ENCODE results near the gene C14orf132.
"Not testable (repeated sequence)": the region's sequence is repeated elsewhere in the genome, so short reads cannot be mapped to it uniquely, and the experiment has no call there.

The C14orf132 gene

DNA sequence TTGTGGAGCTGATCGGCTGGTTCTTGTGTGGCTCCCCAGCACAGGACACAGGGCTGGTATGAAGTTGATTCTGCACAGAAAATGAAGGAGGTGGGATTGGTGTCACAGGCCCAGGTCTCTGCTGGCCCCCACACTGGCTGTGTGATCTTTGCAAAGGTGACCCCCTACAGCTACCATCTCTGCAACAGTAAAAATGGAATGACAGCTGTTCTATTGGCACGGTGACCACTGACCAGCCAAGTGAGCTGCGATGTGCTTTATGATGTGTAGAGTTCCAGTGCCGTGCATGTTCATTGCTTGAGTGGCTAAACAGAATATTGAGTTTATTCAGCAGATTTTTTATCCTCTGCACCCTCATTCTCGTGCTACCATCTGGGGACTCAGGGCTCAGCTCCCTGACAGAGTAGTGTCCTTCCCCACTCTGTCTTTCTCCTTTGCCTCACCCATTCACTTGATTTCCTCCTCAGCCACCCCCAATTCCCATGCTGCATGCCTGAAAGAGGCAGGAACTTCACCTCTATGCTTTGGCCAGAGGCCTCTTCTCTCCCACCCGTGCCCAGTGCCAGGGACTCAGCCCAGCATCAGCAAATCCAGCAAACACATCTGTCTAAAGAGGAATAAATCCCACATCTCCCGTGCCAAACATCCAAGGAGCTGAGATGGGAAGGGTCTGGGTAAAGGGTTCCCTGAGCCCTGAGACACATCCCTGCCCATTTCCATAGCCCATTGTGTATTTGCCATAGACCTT is 21.2 kb downstream of the C14orf132 start:
- DNase-seq, result no peak

DNA sequence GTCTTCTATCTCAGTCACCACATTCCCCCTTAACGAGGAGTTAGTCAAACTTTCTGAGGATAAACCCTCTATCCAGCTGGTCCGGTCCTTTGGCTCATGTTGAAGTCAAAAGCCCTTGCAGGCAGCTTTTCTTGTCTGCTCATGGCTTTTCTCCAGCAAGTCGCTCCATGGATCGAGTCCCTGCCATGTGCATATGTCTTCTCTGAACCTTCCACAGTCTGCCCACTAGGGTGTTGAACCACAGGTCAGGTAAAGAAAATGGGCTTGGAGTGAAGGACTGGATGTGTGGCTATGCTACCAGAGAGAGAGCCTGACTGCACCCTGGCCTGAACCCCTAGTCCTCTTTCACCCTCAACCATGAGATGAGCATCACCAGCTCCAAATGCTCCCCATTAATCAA is 22.8 kb downstream of the C14orf132 start:
- no peak for DNase-seq

DNA sequence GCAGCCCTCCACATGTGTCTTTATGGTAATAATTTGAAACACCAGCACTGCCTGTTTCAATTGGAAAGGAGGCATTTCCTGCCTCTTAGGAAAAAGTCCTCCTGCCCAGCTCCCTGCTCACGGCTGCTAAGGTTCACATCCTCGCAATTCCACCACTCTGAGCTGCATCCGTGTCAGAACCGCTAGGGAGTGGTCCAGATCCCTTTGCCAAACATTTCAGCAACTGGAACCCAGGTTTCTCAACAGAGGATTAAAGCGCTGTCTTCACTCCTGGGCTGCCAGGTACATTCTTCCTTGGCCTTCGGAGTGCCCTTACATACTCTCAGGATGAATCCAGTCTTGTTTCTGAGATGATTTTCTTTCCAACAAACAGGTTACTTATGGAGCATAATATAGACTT is 23.3 kb downstream of the C14orf132 start:
- no peak for DNase-seq

DNA sequence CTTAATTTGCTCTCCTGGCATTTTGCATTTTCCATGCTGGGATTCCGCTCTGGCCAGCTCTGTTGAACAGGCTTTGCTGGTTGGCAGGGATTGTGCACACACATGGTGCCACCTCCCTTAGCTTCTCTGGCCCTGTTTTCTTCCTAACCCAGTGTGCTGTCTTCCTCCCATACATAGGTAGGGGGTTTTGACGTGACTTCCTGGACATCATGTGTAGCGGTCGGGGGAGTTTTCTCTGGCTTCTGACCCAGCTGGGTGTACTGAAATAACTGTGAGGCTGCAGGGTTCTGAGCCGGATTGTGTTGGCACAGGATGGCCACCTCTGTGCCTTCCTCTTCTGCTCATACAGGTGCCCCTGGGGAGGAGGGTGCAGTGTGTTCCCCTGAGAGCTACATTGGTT is 25.7 kb downstream of the C14orf132 start:
- no peak for DNase-seq

DNA sequence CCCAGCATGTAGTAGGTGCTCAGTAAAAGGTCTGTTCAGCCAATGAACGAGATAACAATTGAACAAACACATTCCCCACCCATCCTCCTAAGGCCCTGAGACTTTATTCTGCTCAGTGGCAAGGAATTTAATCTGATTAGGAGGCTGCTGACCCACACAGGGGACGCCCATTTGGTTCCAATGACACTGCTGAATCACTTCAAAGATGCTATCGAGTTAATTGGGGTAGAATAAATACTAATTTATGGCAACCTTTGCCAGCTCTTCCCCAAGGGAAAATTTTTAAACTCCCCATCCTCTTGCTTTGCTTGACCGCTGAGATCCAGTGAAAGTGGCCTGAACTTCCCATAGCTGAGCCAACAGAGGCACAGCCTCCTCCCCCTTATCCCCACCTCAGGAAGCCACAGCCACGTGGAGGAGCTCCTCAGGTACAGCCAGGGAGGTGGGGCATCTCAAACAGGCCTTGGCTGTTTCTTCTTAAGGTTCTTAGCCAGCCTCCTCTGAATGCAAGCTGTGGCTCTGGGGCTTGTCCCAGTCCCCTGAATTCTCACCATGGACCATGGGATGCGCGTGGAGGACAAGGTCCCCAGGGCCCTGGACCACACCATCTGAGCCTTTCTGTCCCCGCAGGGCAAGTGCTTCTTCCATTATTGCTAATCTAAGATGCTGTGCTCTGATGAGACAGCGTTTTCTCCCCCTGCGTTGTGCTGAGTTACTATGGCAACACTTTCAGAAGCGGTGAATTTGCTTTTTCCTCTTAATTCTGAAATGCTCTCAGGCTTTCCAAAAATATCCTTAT is 26.7 kb downstream of the C14orf132 start:
- DNase-seq, result no peak

DNA sequence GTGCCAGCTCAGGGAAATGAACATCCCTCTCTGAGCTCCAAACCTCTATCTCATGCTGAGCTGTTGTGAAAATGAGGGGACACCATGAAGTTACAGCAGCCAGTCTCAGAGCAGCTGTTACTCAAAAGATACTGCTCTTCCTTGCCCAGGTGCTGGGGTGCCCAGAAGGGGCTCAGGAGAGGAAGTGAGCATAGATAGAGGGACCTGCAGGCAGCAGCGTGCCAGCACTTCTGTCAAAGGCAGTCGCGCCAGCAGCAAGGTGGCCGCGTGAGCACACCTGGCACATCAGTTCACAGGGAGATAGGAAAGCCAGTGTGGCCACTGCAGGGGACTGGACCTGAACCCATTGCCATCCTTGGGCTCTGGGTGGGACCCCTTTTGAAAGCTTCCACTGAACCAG is 27.8 kb downstream of the C14orf132 start:
- no peak for DNase-seq

DNA sequence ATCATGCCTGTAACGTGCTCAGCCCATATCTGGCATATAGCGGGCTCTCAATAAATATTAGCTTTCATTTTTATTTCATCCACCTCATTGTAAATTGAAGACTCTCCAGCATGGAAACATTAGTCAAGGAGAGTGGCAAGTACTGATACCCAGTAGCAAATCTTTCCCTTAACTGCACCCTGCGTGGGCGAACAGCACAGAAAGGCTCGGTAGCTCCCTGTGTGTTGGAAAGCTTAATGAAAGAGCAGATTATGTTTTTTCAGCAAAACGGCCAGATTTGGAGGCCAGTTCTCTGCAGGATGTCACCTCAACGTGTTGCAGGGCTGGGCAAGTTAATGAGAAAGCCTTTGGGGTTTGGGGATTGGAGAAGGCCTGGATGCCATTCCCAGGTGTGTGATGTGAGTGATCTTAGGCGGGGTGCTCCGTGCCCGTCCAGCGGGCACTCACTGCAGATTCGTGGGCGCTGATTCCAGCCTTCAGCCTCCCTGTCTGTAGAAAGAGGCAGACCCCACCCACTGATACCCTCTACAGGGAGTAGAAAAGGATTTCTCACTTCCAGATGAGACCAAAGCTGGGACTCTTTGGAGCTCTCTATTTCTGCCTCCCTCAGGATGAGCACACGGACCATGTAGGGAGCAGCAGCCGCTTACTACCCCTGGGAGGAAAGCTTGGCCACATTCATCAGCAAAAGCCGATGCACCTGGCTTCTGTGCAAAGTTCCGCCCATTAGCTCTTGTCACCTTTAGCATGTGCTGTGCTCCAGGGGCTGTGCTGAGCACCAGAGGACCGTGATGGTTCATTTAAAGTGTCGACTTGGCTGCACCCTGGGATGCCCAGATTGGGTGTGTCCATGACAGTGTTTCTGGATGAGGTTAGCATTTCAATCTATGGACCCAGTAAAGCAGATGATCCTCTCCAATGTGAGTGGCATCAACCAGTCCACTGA is 29.1 kb downstream of the C14orf132 start:
- DNase-seq, result no peak

DNA sequence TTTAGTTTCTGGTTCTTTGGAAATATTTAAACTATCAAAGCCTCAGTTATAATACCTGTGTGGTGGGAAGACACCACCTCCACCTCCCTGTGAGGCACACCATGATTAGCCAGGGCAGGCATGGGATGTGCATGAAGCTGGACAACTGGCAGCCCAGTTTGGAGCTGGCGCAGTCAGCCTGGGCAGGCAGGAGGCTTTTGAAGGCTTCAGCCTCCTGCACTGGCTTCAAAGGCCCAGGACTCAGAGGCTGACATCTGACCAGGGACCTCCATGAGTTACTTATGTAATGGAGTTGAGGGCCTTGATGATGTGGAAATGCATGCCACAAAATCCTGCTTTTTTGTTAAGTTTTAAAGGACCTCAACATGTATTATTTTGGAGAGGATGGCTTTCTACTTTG is 30.3 kb downstream of the C14orf132 start:
- no peak for DNase-seq

DNA sequence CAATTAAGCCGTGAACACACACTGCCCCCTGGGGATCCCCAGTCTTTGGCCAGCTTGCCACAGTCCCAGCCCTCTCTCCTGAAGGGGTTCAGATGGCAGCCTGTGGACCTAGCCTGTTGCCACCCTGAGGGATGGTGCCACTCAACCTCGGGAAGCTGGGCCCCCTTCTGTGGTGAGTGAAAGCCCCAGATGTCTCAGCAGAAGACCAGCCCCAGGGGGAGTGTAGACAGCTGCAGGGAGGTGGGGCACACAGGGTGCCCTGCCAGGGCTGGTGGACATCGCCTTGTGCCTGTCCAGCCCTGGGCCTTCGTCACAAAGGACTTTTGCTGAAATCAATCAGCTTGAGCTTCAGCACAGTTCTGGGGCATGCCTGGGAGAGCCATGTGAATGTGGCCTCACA is 32.4 kb downstream of the C14orf132 start:
- DNase-seq, result no peak

DNA sequence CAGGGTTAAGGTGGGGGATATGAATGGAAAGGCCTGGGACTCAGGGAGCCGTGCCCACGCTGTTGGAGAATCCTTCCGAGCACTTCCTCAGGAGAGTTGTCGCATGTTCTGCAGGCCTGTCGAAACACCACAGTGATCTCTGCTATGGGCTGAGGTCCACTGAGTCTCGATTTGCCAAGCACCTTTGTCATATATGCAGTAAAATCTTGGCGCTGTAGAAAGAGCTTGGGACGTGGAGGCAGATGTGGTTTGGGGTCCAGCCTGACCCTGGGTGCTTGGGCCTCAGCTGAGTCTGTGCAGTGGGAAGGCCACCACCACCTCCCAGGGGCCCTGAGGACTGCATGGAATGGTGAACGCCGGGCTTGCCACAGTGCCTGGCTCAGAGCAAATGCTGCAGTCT is 32.9 kb downstream of the C14orf132 start:
- no peak for DNase-seq

DNA sequence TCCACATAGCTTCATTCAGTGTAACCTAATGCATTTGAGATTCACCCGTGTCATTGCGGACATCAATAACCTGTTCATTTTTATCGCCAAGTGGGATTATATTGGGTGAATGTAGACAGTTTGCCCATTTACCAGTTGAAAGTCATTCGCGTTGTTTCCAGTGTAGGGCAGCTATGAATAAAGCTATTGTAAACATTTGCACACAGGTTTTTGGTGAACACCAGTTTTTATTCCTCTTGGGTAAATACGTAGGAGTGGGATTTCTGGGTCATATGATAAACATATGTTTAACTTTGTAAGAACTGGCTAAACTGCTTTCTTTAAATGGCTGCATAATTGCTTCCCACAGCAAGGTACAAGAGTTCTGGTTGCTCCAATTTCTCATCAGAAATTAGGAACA is 33.6 kb downstream of the C14orf132 start:
- DNase-seq, result no peak

DNA sequence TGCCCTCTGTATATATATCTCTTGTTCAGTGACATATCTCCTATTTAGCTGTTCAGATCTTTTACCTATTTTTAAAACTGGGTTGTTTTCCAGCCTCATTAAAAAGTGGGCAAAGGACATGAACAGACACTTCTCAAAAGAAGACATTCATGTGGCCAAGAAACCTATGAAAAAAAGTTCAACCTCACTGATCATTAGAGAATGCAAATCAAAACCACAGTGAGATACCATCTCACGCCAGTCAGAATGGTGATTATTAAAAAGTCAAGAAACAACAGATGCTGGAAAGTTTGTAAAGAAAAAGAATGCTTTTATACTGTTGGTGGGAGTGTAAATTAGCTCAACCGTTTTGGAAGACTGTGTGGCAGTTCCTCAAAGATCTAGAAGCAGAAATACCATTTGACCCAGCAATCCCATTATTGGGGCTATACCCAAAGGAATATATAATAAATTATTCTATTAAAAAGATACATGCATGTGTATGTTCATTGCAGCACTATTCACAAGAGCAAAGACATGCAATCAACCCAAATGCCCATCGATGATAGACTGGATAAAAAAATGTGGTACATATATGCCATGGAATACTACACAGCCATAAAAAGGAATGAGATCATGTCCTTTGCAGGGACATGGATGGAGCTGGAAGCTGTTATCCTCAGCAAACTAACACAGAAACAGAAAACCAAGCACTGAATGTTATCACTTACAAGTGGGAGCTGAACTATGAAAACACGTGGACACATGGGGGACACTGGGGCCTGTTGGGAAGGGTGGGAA is 34.3 kb downstream of the C14orf132 start:
- not testable (repeated sequence) for DNase-seq

DNA sequence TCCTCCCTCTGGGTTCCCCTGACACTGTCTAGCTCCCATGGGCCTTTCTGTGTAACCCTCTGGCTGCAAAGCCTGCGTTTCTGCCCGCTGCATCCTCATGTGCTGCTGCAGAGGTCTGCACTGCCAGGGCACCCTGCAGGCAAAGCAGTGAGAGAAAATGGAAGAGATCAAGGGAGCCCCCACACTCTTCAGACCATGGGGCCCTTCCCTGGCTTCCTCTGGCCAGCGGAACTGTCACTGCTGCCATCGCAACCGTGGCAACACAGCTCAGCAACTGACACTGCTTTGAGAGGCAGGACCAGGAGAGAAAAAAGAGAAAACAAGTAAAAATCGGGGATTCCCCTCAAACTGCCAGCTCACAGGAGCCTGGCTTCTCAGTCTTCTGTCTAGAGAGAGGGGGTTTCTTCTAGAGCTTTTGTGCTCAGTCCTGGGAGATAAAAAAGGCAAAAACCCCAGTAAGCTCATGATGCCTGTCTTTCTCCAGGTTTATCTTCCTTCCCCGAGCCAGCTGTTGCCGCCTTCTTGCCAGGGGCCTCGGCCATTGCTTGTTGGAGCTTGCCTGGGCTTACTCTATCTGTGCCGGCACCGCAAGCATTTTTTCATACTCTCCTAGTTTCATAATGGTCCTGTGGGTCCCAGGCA is 38.9 kb downstream of the C14orf132 start:
- no peak for DNase-seq

DNA sequence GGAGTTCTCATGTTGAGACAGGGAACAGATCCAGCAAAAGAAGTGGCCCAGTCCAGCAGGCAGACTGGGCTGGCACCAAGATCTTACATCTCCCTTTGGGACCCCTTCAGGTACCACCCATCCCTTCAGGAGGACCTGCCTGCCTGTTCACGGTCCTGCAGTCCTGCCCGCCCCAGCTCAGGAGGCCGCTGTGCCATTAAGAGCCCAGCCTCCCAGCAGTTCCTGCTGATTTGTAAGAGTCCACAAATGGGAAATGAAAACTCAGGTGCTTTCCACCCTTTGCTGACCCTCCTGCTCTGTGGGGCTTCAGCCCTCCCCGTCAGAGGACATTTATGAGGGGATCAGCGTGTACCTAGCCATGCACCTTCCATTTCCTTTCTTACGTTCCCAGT is 39.5 kb downstream of the C14orf132 start:
- DNase-seq, result no peak

DNA sequence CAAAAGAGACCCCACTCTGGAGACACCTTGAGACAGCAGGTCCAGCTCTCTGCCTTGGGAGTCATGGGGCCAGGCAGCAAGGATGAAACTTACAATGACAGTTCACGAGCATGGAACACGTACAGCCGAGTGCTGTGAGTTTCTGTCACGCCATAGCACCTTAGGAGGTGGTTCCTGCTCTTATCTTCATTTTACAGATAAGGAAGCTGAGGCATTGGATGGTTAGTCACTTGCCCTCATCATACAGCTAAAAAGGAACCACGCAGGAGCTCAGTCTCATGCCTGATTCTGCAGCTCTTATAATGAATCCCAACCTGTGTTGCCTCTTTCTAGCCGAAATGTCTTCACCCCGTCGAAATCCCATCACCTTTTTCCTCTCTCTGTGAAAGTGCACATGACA is 39.9 kb downstream of the C14orf132 start:
- DNase-seq, result no peak

DNA sequence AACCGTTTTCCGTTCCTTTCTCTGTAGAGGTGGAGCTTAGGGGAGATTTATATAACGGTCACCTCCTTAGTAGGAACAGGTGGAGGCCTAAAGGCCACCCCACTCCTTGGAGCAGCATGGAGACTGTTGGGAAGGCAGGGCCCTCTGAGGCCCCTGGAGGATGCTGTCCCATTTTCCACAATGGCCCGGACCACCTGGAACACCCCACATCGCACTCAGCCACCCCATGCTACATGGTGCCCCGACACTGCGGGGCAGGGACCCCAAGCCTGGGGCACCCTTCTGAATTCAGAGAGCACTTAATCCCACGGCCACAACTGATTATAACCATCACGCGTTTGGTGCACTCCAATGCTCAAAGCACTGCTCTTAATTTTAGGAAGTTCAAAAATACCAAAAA is 41.4 kb downstream of the C14orf132 start:
- no peak for DNase-seq

DNA sequence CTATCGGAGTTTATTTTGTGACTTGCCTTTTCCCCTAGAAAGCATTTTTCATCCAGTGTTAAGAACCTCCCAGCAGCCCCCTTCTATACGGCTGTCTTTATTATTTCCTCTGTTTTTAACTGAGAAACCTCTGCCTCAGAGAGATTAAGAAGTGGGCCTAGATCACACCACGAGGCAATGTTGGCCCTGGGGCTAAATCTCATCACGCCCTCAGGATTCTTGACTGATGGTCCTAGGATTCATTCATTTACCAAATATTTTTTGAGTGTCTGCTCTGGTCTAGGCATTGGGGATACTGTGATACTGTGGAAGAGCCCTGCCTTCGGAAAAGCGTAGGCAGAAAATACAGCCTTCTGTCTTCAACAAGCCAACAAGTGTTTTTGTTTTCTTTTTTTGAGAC is 42.1 kb downstream of the C14orf132 start:
- no peak for DNase-seq

DNA sequence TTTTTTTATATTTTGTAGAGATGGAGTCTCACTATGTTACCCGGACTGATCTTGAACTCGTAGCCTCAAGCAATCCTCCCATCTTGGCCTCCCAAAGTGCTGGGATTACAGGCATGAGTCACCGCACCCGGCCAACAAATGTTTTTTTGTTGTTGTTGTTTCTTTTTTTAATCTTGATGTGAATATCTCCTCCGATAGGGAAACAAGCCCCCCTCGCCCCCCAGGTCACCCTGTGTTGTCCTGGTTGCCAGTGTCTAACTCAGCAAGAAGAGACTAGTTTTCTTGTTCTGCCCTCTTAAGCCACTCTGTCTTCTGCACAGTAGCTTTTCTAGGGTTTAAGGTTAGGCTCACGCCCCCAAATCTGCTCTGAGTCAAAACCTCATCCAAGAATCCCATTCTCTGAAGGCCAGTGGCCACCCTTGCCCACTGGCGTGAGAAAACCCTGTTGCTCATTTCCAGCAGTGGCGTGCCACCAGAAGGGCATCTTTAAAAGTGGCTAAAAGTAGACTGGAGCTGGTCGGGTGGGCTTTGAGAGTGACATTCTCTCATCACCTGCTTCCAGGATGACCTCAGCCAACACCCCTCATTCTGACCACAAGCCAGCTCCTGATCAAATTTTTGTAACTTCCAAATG is 42.7 kb downstream of the C14orf132 start:
- DNase-seq, result no peak

DNA sequence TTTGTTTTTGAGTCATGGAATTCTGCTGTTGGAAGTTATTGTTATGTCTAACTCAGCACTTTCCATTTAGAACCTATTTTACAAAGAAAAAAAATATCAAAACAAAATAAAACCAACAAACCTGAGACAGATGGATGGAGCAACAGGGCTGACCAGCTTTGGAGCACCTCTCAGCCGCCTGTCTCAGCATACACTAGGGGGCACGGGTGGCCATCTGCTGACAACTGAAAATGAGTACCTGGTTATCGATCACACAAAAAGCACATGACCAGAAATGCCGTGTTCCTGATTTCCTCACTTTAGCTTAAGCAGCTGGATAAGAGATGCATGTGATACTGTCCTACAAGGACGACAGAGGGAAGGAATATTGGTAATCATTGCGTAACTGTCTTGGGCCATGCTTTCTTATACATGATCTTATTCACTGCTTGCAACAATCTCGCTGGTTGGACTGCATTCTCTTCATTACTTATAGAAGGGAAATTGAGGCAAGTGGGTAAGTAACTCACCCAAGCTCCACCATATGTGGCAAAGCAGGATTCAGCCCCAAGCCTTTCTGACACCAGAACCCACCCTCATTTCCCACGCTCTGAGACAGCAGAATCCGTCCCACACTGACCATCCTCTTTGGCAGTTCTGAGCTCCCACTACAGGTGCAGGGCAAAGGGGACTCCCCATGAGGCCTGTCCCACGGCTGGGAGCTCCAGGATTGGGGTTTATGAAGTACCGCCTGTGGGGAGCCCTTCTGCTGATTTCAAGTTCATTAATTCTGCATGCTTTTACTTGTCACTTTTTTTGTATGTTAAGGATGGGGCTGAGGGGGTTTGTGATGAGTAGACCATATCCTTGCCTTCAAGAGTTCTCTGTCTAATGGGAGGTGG is 43.5 kb downstream of the C14orf132 start:
- DNase-seq, result no peak

DNA sequence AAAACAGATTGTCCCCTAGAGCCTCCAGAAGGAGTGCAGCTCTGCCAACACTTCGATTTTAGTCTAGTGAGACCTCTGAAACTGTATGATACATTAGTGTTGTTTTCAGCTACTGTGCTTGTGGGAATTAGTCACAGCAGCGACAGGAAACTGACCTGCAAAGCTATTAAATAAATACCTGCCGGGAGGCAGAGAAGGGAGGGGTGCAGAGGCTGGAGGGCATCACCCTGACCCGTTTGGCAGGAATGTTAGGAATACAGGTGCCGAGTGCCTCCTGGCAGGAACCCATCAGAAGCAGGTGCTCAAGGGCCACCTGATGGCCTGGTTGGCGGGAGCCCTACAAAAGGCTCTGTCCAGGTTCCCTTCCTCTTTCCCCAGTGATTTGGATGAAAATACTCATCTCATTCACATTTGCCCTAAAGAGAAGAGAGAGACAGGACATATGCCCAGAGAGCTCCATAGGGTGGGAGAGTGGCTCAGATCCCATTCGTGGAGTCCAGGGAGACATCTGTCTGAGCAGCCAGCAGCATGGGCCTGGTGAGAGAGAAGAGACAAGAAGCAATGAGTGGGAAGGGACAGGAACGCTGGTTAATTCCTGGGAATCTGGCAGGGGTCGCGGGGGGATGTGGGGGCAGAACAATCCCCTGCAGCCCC is 44.6 kb downstream of the C14orf132 start:
- no peak for DNase-seq

All from CD4-positive, alpha-beta T cell treated with Interleukin-1 beta for 1 hour (primary cell).